GM23248 (cell line): Measurements from ENCODE around the gene PTCSC3. TPM values are rescaled to one million over a fixed set of nuclear protein-coding genes. Genes with fewer than 3 reads are reported as not detected.

Source experiments
- DNase-seq: peaks from one replicate; pipeline ENCODE4 v3.0.0-alpha.2; 2015
- H2AFZ ChIP-seq: fragments of 200-600 bp; sonication (generic); 2 replicates; pipeline ENCODE4 v1.6.1; 2016; ENCODE audit warnings: antibody characterized with exemption
- H3F3A ChIP-seq: fragments of 200-600 bp; sonication (generic); 2 replicates; pipeline ENCODE4 v1.6.1; 2016; ENCODE audit warnings: mild to moderate bottlenecking, antibody characterized with exemption, mixed run types; ENCODE audit not compliant: insufficient read depth
- H3K27ac ChIP-seq: fragments of 200-600 bp; sonication (generic); 2 replicates; pipeline ENCODE4 v1.5.1; 2016; ENCODE audit warnings: mild to moderate bottlenecking
- H3K27me3 ChIP-seq: fragments of 200-600 bp; sonication (generic); replicated peaks from 2 replicates; pipeline ENCODE4 v1.6.1; 2016; ENCODE audit warnings: mild to moderate bottlenecking; ENCODE audit not compliant: insufficient read depth
- H3K36me3 ChIP-seq: fragments of 200-600 bp; sonication (generic); 2 replicates; pipeline ENCODE4 v1.6.1; 2016; ENCODE audit warnings: low read depth, mild to moderate bottlenecking
- H3K4me1 ChIP-seq: fragments of 200-600 bp; sonication (generic); 2 replicates; pipeline ENCODE4 v1.6.1; 2016; ENCODE audit warnings: mild to moderate bottlenecking; ENCODE audit not compliant: insufficient read depth
- H3K4me2 ChIP-seq: fragments of 200-600 bp; sonication (generic); one replicate; pipeline ENCODE4 v1.6.1; 2016; ENCODE audit warnings: mild to moderate bottlenecking; ENCODE audit not compliant: unreplicated experiment
- H3K4me3 ChIP-seq: fragments of 200-600 bp; sonication (generic); 2 replicates; pipeline ENCODE4 v1.5.1; 2016; ENCODE audit warnings: mild to moderate bottlenecking
- H3K79me2 ChIP-seq: fragments of 200-600 bp; sonication (generic); 2 replicates; pipeline ENCODE4 v1.6.1; 2016; ENCODE audit warnings: mild to moderate bottlenecking; ENCODE audit not compliant: insufficient read depth
- H3K9ac ChIP-seq: fragments of 200-600 bp; sonication (generic); 2 replicates; pipeline ENCODE4 v1.6.1; 2016; ENCODE audit warnings: mild to moderate bottlenecking
- H3K9me2 ChIP-seq: fragments of 200-600 bp; sonication (generic); 2 replicates; pipeline ENCODE4 v1.6.1; 2016; ENCODE audit warnings: mixed run types, mild to moderate bottlenecking, moderate library complexity; ENCODE audit not compliant: insufficient read depth
- H3K9me3 ChIP-seq: fragments of 200-600 bp; sonication (generic); one replicate; pipeline ENCODE4 v1.6.1; 2017; ENCODE audit warnings: low read depth
- H4K20me1 ChIP-seq: fragments of 200-600 bp; sonication (generic); 2 replicates; pipeline ENCODE4 v1.6.0; 2016; ENCODE audit not compliant: insufficient read depth
- EZH2 ChIP-seq: fragments of 200-600 bp; sonication (generic); IDR thresholded peaks from 2 replicates; pipeline ENCODE4 v1.6.1; 2018; ENCODE audit warnings: antibody characterized with exemption, mild to moderate bottlenecking; ENCODE audit not compliant: insufficient read depth, poor library complexity, severe bottlenecking
- EZH2phosphoT487 ChIP-seq: fragments of 200-600 bp; sonication (generic); IDR thresholded peaks from 2 replicates; pipeline ENCODE4 v1.6.1; 2018; ENCODE audit warnings: antibody characterized with exemption, moderate library complexity, mild to moderate bottlenecking, low read depth; ENCODE audit not compliant: insufficient read depth
- WGBS, 2 experiments: methylation state at CpG; one replicate each; pipeline ENCODE4 v1.1.6; 2015 to 2017; ENCODE audit warnings: low lambda C conversion rate in 2 of 2, low coverage in 1 of 2; ENCODE audit errors: missing lambda C conversion rate in 2 of 2; 5-methylcytosine and 5-hydroxymethylcytosine counted together
- in situ Hi-C: fragments of 300-500 bp; cut with MboI; formaldehyde crosslinking; loops from 2 replicates; pipeline ENCODE4 v1.15.0; 2020
- polyA plus RNA-seq: library from polyadenylated mRNA; unstranded; fragments of >200 nt; fragmentation: Nextera tagmentation; extraction: Ambion mirVana; gene quantifications from 2 replicates; pipeline ENCODE4 v1.2.1, GENCODE V29; 2016
- total RNA-seq: library from RNA; depleted of rRNA; stranded (reverse); fragments of >200 nt; shearing (Covaris generic); gene quantifications from 2 replicates; pipeline ENCODE4 v1.2.3, GENCODE V29; 2014; rRNA removed

PTCSC3 gene
- total and polyA plus RNA-seq, 2 experiments from 2014 or later: not detected

DNA sequence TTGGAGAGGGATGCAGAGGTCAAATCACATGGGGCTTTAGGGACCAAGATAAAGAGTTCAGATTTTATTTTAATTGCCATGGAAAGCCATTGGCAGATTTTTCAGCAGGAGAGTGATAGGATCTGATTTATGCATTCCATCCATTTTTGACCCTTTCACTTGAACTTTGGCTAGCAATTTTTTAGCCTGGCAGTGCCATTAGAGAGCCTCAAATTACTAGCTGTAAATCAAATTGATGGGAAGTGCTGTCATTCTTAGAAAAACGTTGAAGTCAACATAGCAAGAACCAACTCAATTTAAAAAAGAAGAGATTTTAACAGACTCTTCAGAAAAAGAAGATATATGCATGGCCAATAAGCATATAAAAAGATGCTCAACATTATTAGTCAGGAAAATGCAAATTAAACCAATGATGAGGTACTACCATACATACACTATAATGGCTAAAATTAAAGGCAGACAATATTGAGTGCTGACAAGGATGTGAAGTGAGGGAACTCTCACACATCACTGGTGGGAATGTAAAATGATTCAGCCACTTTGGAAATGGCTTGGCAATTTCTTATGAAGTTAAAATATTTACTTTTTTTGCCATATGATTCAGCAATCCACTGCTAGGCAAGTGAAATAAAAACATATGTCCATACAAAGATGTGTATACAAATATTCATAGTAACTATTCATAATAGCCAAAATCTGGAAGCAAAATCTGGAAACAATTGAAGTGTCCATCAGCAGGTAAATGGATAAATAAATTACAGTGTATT lies 89.7 kb downstream of the PTCSC3 start:
- in situ Hi-C loops: no loop called here
- Histone ChIP-seq H2AFZ (no peak overlapping the region), H3K9me3 (no peaks in the 10 kb centered on the region), H4K20me1 (no peaks in the 10 kb centered on the region), H3K9me2 (no peaks in the 10 kb centered on the region), H3K4me2 (no peak overlapping the region), H3F3A (peaks cover 10% of the 10 kb centered on the region; the same call in 1 of the 2 replicates), H3K4me1 (peaks cover 13% of the 10 kb centered on the region), H3K27me3 (no peaks in the 10 kb centered on the region), H3K9ac (no peak overlapping the region), H3K4me3 (no peak overlapping the region), H3K36me3 (no peaks in the 10 kb centered on the region), H3K27ac (no peak overlapping the region), H3K79me2 (no peaks in the 10 kb centered on the region)
- DNase-seq: peak; percentile 18
- WGBS, 2 experiments: 23 to 53% methylated on average over 1 of the region's 1 CpG
- TF ChIP-seq EZH2 (no peak), EZH2phosphoT487 (no peak)

DNA sequence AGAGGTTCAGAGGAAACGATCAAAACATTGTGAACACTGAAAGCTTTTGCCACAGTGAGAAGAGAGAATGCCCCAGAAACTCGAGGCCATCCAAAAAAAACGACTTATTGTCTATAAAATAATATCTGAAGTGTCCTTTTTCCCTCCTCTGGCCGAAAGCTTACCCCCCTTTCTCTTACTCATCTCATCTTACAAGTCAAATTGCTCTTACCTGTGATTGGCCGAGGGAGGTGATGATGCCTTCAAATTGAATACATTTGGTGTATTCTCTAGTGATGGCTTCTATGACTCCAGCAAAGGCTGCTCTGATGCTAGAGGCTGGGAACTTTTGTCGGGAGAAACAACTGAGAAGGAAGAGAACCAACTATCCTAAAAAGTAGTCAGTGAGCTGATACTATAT lies 90.7 kb downstream of the PTCSC3 start:
- in situ Hi-C loops: no loop called here
- no peaks in the 10 kb centered on the region for H4K20me1 ChIP-seq
- H3K9ac ChIP-seq: no peak overlapping the region
- H3K4me3 ChIP-seq: no peak overlapping the region
- WGBS, 2 experiments: 30 to 34% methylated on average over 6 of the region's 6 CpGs
- 0 out of 2 replicates have a peak, but pooled peaks cover 5% of the 10 kb centered on the region for H3F3A ChIP-seq
- no peaks in the 10 kb centered on the region for H3K9me2 ChIP-seq
- TF ChIP-seq EZH2phosphoT487: no peak
- no peak for TF ChIP-seq EZH2
- no peak overlapping the region for H3K4me2 ChIP-seq
- no peak overlapping the region for H2AFZ ChIP-seq
- no peaks in the 10 kb centered on the region for H3K36me3 ChIP-seq
- peaks cover 5% of the 10 kb centered on the region; the same call in 1 of the 2 replicates for H3K4me1 ChIP-seq
- H3K9me3 ChIP-seq: no peaks in the 10 kb centered on the region
- DNase-seq: no peak
- peaks cover 4% of the 10 kb centered on the region; the same call in 1 of the 2 replicates for H3K27me3 ChIP-seq
- H3K79me2 ChIP-seq: no peaks in the 10 kb centered on the region
- H3K27ac ChIP-seq: no peak overlapping the region

Other genes starting within 250 kb of the PTCSC3 start
- 6.2 and 9.0 TPM in 2 replicates for gene MBIP, start 143.9 kb upstream of the PTCSC3 start, total RNA-seq
- gene MBIP, start 143.9 kb upstream of the PTCSC3 start, polyA plus RNA-seq: 23.5 and 28.1 TPM in 2 replicates